NCI-H226 (cell line): ENCODE measurements around the gene CDH23.
A peak's percentile ranks its signal among the peaks of the same experiment; 100 is the strongest.

Experiments
- DNase-seq: peaks from one replicate; pipeline ENCODE4 v3.0.0-alpha.2; 2015

Gene CDH23

DNA sequence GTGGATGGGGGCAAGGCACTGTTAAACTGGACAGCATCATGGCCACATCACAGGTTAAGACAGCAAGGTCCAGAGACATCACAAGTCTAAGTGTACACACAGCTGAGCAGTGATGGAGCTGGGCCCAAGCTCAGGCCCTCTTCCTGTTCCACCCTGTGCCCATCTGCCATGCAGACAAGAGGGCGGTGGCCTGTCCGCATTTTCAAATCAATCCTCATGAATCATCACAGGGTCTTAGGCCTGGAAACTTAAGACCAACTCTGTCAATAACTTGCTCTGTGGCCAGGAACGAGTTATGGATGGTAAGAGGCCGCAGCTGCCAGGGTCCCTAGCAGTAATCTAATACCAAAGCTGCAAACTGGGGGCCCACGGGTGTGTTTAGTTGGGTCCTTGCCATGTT is 319.7 kb downstream of the CDH23 start:
- no peak for DNase-seq

DNA sequence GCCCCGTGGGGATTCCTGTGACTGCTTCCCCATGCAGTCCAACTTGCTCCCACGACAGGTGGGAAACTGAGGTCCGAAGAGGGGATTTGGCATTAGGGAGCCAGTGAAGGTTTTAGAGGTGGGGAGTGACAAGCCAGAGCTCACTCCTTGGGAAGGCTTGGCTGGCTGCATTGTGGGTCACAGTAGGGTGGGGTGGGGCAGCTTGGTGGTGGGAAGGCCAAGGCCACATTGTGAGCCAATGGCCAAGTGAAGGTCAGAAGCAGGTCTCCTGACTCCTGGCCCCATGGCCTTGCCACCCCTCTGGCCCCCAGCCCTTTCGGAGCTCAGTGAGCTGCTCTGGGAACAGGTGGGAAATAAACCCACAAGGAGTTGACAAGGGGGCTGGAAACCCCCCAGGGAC is 320.3 kb downstream of the CDH23 start:
- no peak for DNase-seq

DNA sequence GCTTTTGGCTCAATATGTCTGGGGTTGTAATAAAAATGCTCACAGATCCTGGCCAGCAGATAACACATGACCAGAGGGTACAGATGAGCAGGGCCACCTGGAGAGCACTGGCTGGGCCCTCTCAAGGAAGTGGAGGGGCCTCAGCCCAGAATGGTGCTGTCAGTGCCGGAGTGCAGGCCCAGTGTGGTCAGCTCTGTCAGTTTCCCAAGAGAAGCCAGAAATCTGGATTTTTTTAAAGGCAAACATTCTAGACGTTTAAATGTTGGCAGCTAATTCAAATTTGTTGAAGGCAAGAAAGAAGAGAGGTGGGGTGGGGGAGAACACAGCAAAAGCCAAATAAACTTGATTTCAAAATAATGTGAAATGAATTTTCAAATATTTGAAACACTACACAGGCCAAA is 320.8 kb downstream of the CDH23 start:
- no peak for DNase-seq

DNA sequence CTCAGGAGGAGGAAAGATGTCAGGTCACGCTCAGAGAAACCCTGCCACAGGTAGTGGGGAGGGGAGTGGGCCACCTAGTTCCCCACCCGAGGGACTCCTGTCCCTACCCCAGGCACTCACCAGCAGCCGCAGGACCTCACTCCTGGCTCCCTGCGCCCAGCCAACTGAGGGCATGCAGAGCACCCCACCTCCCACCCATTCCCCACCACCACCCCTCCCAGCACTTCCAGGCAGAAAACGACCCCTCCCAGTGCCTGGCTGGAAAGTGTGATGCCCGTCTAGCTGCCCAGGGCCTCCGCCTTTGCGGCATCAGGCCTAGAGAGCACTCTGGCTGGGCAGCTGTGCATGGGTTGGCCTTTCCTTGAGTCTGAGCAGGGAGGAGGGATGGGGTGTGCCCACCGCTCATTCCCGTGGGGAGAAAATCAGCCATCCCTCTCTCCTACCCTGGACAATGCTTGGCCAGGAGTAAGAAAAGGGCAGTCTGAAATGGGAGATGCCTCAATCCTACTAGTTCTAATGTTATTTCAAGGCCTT is 321.5 kb downstream of the CDH23 start:
- no peak for DNase-seq

DNA sequence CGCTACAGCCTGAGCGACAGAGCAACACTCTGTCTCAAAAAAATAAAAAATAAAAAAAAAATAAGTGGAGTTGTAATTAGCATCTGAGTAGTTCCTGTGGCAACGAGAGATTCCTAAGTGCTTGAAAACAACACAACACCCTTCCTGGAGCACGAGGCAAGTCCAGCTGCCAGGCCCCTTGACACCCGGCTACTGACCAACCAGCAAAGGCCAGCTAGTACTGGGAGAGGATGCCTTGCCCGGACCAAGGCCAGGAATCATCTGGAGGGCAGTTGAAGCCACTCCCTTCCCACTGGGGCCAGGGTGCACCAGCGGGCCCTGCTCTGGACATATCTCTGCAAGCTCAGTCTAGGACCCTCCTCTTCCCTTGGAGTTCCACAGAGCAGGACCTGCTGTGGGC is 322.3 kb downstream of the CDH23 start:
- DNase-seq = no peak

DNA sequence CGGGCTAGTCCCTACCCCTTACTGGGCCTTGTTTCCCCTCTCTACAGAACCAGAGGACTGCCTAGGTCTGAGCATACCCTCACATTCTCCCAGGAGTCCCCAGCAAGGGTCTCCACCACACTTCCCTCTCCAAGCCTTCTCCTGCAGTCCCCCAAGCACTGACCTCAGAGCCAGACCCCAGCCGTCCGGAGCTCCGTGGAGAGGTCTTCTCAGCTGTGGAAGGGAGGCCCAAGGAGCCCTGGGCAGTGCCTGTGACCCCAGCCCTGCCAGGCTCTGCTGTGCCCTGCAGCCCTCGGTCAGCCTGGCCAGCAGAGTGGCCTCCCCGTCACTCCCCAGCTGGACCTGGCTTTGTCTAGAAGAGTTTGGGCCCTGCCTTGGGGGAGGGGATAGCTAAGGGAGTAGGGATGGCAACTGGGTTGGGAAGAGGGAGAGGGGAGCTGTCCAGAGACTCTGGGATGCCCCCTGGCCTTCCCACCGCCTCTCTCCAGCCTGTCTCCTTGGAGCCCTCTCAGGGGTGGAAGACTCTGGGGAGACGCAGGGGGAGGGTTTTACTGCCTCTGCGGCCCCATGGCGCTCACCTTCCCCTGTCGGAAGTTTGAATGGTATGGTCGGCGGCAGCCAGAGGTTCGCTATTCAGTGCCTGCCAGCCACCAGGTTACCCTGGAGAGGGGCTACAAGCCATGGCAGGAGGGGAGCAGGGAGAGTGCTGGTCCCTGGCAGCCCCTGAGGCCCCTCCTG is 322.9 kb downstream of the CDH23 start, which contains the start of gene C10orf105:
Gene C10orf105, minus strand, starts transcription at position 315 of the 738 bp plus-strand sequence. CDS start 3,441 bp downstream, outside the sequence.
- DNase-seq = no peak

DNA sequence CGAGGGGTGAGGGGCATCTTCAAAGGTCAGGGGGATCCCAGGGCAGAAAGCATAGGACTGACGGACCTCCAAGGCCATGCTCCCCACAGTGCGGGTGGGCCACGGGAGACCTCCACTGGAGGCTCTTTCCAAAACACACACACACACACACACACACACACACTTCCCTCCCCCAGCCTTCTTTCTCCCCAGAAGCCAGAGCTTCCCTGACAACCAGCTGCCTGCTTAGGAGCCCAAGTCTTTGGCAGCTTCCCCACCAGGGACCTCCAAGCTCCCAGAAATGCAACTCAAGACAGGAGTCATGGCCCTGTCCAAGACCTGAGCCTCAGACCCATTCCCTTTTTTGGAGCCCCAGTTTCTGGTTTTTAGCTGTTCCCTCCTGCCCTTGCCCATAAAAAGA is 323.6 kb downstream of the CDH23 start:
- no peak for DNase-seq

DNA sequence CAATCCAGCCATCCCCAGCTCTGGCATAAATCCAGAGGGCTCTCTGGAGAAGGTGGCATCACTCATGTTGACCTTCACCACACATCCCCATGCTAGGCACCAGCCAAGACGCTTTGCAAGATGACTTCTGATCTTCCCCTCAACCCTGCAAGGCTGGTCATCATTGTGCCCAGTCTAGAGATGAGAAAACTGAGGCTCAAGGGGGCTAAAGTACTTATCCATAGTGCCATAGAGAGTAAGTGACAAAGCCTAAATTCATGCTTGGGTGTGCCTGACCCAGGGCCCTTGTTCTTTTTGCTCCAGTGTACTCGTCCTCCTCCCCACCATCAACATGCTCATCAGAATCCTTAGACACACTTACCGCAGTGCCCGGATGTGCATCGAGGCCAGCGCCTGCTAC is 324.6 kb downstream of the CDH23 start:
- DNase-seq = no peak

DNA sequence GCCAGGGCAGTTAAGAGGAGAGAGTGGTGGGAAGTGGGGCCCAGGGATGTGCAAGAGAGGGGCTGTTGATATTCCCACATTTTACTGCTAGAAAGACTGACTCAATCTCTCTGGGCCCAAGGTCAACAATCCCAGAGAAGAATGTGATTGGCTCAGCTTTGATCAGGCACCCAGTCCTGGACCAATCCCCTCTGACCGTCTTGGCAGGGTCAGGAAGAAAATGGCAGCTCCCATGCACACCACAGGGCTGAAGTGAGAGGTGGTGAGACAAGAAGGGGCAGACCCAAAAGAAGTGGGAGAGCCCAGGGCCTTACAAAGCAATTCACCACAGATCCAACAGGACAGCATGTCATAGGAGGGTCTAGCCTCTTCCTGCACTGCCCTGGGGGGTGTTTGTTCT is 326.1 kb downstream of the CDH23 start:
- DNase-seq = no peak

DNA sequence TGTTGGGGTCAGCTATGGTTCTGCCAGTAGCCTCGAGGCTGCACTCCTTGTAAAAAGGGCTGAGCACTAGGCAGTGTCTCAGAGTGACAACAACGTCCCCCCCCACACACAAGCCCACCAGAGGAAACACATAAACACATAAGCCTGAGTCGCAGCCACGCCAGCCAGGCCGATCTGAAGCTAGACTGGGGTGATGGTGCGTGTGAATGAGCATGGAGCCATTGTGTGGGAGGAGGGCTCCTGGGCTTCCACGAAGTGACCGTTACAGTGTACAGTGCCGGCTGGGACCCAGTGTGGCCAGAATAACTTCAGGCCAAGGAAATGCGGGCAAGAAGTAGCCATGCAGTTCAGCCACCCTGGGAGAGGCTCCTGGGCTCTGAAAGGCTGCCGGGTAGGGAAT is 326.6 kb downstream of the CDH23 start:
- no peak for DNase-seq

DNA sequence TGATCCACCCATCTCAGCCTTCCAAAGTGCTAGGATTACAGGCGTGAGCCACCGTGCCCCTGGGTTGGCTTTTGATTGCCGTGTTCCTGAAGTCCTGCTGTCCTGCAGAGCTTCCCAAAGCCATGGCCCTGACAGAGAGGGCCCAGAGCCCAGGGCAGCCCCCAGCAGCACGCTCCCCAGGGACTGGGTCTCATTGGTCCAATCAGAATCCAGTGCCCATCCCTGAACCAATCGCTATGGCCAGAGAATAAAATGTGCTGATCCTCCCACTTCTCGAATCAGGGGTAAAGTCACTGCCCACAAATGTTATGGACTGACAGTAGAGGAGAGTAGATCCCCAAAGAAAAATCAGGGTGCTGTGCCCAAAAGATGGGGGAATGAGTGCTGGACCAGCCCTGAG is 327.8 kb downstream of the CDH23 start:
- DNase-seq = no peak

DNA sequence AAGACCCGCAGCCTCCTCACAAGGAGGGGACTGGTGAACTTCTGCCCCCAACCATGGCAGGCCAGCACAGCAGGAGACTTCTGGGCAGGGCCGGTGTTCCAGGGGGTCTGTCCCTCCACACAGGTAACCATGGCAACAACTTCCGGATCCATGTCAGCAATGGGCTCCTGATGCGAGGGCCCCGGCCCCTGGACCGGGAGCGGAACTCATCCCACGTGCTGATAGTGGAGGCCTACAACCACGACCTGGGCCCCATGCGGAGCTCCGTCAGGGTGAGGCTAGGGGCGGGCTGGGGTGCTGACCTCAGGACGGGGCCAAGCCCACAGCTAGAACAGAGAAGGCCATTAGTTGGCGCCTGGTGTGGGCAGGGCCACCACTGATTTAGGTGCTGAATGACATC is 328.5 kb downstream of the CDH23 start:
- DNase-seq = no peak

DNA sequence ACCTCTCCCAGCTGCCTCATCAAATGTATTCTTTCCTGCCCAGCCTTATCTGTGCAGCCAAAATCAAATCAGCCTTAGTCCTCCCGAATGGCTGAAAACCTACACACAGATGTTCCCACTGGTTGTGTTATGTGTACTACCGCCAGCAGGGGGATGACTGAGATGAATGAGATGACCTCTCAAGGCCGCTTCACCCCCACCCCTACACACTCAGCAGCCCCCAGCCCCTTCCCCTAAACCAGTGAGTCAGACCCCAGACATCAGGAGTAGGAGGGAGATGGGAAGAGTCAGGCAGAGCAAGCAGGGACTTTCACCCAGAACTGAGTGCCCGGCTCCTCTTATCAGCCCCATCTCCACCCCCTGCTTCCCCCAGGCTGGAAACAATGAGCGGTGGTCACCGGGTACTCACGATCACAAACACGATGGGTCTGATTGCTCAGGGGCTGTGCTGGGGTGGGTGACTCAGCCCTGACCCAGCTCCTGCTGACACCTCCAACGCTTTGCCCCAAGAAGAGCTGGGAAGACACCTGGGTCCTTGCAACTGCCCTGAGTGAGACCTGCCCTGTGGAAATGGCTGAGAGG is 329.4 kb downstream of the CDH23 start:
- no peak for DNase-seq

DNA sequence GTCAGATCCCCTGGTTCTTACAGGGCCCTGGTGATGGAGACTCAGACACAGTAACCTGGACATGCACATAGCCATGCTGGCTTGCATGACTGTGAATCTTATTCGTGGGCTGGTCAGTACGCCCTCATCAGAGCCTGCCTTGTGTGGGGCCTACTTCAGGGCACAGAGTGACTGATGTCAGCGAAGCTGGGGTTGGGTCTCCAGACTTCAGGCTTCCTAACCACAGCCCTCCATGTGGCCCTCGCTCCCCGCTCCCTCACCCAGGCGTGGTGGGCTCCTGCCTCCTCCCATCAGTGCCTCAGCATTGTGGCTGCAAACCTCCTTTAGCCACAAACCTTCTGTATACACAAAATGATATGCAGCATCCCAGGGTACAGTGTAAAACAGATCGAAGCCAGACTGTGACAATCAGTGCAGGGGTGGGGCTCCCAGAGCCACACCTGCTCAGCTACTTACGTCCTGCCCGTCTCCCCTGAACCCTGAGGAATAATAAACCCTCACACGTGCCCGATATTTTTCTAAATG is 329.9 kb downstream of the CDH23 start:
- DNase-seq = no peak

DNA sequence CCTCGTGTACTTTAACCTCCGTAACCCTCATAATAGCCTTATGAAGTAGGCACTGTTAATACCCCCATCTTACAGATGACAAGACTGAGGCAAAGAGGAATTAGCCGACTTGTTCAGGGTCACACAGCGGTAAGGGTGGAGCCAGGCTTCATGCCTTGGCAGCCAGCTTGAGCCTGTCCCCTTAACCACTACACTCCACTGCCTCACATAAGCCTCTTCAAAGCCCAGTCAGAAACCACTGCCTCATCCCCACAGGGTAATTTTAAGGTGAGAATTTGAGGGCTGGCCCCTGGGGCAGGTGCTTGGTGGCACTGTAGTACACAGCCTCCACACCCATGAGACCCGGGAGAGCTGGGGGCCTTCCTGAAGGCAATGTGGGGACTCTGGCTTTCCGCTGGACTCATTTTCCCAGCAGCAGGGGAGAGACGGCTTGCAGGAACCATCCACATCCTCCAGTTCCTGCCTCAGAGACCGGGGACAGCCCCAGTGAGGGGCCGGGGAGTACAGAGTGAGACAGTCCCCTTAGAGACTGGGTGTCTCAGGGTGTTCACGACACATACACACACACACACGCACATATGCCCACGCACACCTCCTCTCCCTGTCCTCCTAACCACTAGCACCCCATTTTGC is 330.5 kb downstream of the CDH23 start:
- no peak for DNase-seq

DNA sequence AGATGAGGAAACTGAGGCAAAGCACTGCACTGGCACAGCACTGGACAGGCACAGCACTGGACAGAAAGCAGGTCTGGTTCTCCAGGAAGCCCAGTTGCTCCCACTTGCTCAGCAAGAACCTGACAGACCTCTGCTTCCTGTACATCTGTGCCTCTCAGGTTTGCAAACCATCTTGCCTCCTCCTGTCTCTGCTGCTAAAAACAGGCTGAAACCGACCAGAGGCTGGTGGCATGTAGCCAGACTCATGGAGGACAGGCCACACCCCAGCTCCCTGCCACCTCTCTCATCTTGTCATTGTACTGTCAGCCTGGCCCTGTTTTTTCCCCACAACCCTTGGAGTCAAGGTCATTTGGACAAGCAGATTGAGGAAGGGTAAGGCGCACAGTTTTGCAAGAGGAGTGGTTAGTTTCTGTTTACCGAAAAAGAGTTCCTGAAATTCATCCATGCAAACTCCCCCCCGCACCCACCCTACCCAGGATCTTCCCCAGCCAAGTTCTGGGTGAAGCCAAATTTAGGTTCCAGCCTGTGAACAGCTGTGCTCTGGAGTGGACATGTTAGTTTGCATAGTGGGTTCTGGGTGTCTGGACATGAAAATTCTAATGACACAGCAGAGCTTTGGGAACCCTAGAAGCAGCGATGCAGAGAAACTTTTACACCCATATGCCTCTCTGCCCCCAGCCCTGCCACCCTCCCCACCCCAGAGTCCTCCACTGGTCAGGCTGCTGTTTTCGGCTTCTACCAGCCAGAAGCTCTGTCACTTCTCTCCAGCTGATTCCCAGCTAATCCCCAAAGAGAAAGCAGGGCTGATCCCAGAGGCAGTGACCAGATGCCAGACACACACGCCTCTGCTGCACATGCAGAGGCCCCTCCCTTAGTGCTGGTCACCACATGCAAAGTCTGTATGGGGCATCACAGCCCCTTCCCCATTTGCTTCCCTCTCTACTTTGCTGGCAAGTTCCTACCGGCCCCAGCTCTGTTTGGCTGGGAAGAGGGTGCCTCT is 331.3 kb downstream of the CDH23 start:
- no peak for DNase-seq

DNA sequence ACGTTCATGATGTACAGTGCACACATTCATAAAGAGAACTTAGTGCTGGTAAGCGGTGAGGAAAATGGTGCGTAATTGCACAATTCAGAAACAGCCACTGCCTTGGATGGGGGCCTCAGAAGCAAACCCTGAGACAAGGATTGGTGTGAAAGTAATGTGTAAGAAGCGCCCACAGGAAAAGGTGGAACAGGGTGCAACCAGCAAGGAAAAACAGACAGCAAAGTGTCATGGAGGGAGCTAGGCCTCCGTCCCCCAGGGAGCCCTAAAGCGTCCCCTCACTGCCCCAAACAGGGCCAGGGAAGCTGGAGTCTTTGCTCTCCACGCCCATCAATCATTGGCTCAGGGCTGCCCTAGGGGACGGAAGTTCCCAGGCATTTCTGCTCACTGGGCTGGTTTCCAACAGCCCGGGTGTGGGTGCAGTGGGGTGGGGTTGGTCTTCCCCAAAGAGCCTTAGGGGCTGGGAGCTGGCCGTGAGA is 332.5 kb downstream of the CDH23 start:
- DNase-seq = peak; percentile 70

DNA sequence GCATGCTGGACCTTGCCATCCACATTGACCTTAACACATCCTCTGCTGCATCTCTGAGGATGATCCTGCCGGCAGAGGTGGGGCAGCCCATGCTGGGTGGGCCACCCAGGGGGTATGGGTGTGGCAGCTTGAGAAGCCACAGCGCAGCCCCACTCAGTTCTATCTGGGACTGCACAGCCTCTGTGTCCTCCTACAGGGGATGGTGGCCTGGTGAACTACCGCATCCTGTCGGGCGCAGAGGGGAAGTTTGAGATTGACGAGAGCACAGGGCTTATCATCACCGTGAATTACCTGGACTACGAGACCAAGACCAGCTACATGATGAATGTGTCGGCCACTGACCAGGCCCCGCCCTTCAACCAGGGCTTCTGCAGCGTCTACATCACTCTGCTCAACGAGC is 335.1 kb downstream of the CDH23 start:
- DNase-seq = no peak

DNA sequence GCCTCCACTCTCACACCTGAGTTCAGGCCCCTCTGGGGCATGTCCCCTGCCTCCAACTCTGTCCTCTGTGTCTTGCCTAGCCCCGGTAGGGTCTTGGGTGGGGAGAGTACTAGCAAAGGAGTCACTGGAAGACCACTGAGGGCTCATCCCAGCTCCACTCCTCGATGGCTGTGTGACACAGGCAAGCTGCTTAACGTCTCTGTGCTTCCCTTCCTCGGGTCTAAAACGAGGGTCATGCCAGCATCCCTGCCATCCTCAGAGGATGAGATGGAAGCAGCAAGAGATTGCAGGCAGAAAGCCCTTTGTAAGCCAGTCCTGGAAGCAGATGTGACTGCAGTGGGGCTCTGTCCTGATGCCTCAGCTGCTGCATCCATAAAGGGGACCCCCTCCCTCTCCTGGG is 338.1 kb downstream of the CDH23 start:
- no peak for DNase-seq

DNA sequence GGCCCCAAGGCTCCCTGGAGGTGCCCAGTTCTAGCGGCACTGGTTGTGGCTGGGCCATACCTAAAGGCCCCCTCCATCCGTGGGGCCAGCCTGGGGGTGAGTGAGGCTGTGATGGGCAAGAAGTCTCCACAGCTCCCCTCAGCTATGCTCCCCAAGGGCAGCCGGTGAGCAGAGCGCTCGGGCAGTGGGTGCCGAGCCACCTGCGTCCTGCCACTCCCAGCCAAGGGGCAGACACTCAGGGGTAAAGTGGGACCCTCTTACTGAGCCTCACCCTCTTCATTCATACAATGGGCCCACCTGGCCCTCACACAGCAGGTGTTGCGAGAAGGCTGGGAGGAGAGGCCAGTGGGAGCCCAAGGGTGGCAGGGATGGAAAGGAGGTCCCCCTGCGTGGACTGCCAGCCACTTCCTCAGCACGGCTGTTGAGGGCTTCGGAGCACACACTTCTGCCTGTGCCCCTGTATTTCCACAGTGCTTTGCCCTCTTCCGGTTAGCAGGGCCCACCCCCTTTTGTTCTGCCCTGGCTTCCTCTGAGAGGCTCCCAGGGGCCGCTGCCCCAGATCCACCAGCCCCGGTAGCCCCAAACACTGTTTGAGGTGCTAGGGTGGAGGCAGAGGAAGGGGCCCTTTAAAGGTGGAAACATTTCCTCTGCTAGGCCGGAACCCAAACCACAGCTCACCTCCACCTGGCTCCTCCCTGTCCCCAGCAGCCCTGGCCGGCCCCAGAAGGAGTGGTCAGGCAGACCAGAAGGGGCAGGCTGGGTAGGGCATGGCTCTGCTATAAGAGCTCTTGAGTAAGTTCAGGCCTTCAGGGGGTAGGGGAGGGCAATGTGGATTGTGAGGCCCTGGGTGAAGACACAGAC is 339.2 kb downstream of the CDH23 start:
- DNase-seq = no peak

DNA sequence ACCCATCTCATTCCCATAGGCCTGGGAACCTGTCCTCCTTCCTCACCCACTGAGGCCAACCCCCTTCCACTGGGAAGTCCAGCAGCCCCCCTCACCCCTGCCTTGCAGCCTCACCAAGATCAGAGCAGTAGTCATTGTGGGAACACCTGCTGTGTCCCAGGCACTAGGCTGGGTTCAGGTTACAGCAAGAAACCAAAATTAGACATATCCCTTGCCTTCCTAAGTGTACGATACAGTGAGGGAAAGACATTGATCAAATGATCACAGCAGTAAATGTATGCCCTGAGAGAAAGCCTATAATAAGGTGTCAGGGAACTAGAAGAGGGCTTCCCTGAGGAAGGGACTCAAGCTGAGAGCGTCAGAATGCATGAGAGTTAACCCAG is 339.8 kb downstream of the CDH23 start:
- DNase-seq = no peak
